Measurements from ENCODE around the gene NME4.

NME4 gene

DNA sequence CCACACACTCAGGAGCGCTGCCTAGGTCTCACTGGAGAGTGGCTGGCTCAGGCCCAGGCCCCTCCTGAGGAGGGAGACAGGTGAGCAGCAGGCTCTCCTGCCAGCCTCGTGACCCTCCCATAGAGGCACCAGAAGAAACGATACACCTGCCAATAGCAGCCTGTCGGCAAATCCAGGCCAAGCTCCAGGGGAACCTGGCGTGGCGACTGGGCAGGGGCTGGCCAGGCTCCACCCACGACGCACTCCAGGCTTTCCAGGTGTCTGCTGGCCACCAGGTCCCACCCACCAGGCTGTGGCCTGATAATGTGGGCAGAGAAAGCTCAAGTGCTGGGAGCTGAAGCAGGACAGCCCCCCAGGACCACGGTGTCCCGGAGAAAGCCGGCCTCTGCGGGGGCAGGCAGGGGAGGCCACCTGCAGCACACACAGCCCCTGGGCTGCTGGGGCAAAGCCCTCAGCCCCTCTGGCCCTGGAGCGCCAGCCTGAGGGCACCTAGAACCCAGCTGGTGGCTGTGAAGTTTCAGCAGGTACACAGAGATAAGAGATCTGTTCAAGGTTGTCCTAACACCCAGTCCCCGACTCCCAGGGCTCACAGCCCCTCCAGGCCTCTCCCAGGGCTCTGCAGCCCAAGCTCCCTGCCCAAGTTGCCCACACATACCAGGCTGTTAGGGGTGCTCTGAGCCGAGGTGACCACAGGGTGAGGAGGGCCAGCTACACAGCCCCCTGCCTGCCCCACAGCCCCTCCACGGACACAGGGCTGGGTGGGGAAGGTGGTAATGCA, 17.6 kb upstream of the NME4 start:
- no peak overlapping the region for H2BK5ac ChIP-seq (ENCODE audit: low read depth, low read length, poor library complexity, severe bottlenecking)
- peak overlapping the region in 1 of 2 experiments; percentile 79 for H3K23ac ChIP-seq (ENCODE audit: low read length in 2 of 2)
- peaks cover 32% of the 10 kb centered on the region for H3K79me1 ChIP-seq (replicated peaks; ENCODE audit: low read length, poor library complexity, severe bottlenecking)
- H3K9me3 ChIP-seq (ENCODE audit: control insufficient read depth, low read length): no peaks in the 10 kb centered on the region
- no peak overlapping the region for H2BK15ac ChIP-seq (ENCODE audit: low read depth, poor library complexity, severe bottlenecking)
- H3K4me3 ChIP-seq (ENCODE audit: insufficient read depth in 1 of 2, low read depth in 1 of 2, low read length in 2 of 2): no peak overlapping the region
- H4K91ac ChIP-seq (ENCODE audit: low read length): no peak overlapping the region
- H3K4me1 ChIP-seq (ENCODE audit: control insufficient read depth, insufficient read depth, low read depth, low read length): peaks cover 41% of the 10 kb centered on the region
- no peak overlapping the region for H3K9ac ChIP-seq (ENCODE audit: low read length)
- no peak overlapping the region for H3K4me2 ChIP-seq (ENCODE audit: low read length, poor library complexity, severe bottlenecking)
- H3K14ac ChIP-seq (ENCODE audit: low read length in 2 of 2): peak overlapping the region in 1 of 2 experiments; percentile 79
- H3K27me3 ChIP-seq (ENCODE audit: control insufficient read depth in 1 of 2, insufficient read depth in 1 of 2, low read length in 2 of 2): no peaks in the 10 kb centered on the region
- no peak overlapping the region for H2AFZ ChIP-seq (ENCODE audit: low read depth, low read length)
- no peak overlapping the region for H3K27ac ChIP-seq (ENCODE audit: low read length, poor library complexity, severe bottlenecking)
- no peak overlapping the region for H3K18ac ChIP-seq (ENCODE audit: low read depth in 1 of 2, low read length in 2 of 2)
- H4K8ac ChIP-seq (ENCODE audit: low read length): no peak overlapping the region
- H3K4ac ChIP-seq (ENCODE audit: low read depth in 1 of 2, low read length in 2 of 2): peak overlapping the region in 1 of 2 experiments; percentile 24
- H2BK120ac ChIP-seq (ENCODE audit: low read depth, low read length): no peak overlapping the region
- H2BK12ac ChIP-seq (ENCODE audit: low read length in 2 of 2): peak overlapping the region in 1 of 2 experiments; percentile 3
- WGBS: 80% methylated on average over 14 of the region's 16 CpGs
- H3K36me3 ChIP-seq (ENCODE audit: control insufficient read depth in 1 of 2, insufficient read depth in 2 of 2, low read depth in 1 of 2, low read length in 2 of 2): peaks cover 25 to 42% of the 10 kb centered on the region in 2 experiments
- DNase-seq: no peak
- no peak overlapping the region for H2AK5ac ChIP-seq (ENCODE audit: low read length, severe bottlenecking)

DNA sequence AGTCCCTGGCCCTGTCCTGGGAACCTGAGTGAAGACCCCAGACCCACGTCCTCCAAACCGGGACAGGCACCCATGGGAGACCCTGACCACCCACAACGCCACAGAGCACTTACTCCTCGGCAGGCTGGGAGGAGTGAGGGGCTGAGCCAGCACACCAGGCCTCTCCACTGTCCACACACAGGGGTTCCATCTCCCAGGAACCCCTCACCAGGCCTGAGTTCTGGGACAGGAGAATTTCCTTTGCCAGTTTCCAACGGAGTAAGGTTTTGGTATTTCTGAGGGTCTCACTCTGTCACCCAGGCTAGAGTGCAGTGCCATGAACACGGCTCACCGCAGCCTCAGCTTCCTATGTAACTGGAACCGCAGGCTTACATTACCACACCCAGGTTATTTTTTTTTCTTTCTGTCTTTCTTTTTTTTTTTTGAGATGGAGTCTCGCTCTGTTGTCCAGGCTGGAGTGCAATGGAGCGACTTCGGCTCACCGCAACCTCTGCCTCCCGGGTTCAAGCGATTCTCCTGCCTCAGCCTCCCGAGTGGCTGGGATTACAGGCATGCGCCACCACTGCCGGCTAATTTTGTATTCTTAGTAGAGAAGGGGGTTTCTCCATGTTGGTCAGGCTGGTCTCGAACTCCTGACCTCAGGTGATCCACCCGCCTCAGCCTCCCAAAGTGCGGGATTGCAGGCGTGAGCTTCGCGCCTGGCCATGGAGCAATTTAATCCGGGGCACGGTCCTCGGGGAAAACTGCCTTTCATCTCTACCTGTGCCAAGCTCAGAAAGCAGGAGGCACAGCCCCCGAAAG, 16.8 kb upstream of the NME4 start:
- WGBS: 87% methylated on average over 27 of the region's 27 CpGs
- peak overlapping the region in 1 of 2 experiments; percentile 79 for H3K23ac ChIP-seq (ENCODE audit: low read length in 2 of 2)
- peaks cover 41% of the 10 kb centered on the region for H3K4me1 ChIP-seq (ENCODE audit: control insufficient read depth, insufficient read depth, low read depth, low read length)
- H2BK120ac ChIP-seq (ENCODE audit: low read depth, low read length): no peak overlapping the region
- H3K9me3 ChIP-seq (ENCODE audit: control insufficient read depth, low read length): no peaks in the 10 kb centered on the region
- peak overlapping the region; percentile 82 for H3K4me2 ChIP-seq (ENCODE audit: low read length, poor library complexity, severe bottlenecking)
- peak overlapping the region in 1 of 2 experiments; percentile 79 for H3K14ac ChIP-seq (ENCODE audit: low read length in 2 of 2)
- H3K4ac ChIP-seq (ENCODE audit: low read depth in 1 of 2, low read length in 2 of 2): peak overlapping the region in 1 of 2 experiments; percentile 24
- no peak overlapping the region for H2AFZ ChIP-seq (ENCODE audit: low read depth, low read length)
- H3K27ac ChIP-seq (ENCODE audit: low read length, poor library complexity, severe bottlenecking): no peak overlapping the region
- peak overlapping the region in 1 of 2 experiments; percentile 3 for H2BK12ac ChIP-seq (ENCODE audit: low read length in 2 of 2)
- peak overlapping the region in 1 of 2 experiments; percentile 41 for H3K4me3 ChIP-seq (ENCODE audit: insufficient read depth in 1 of 2, low read depth in 1 of 2, low read length in 2 of 2)
- peaks cover 32% of the 10 kb centered on the region for H3K79me1 ChIP-seq (replicated peaks; ENCODE audit: low read length, poor library complexity, severe bottlenecking)
- H3K9ac ChIP-seq (ENCODE audit: low read length): no peak overlapping the region
- no peak for DNase-seq
- H3K18ac ChIP-seq (ENCODE audit: low read depth in 1 of 2, low read length in 2 of 2): no peak overlapping the region
- H2AK5ac ChIP-seq (ENCODE audit: low read length, severe bottlenecking): no peak overlapping the region
- H3K36me3 ChIP-seq (ENCODE audit: control insufficient read depth in 1 of 2, insufficient read depth in 2 of 2, low read depth in 1 of 2, low read length in 2 of 2): peaks cover 17 to 35% of the 10 kb centered on the region in 2 experiments
- no peak overlapping the region for H4K91ac ChIP-seq (ENCODE audit: low read length)
- no peak overlapping the region for H4K8ac ChIP-seq (ENCODE audit: low read length)
- no peaks in the 10 kb centered on the region for H3K27me3 ChIP-seq (ENCODE audit: control insufficient read depth in 1 of 2, insufficient read depth in 1 of 2, low read length in 2 of 2)
- no peak overlapping the region for H2BK5ac ChIP-seq (ENCODE audit: low read depth, low read length, poor library complexity, severe bottlenecking)
- H2BK15ac ChIP-seq (ENCODE audit: low read depth, poor library complexity, severe bottlenecking): no peak overlapping the region

DNA sequence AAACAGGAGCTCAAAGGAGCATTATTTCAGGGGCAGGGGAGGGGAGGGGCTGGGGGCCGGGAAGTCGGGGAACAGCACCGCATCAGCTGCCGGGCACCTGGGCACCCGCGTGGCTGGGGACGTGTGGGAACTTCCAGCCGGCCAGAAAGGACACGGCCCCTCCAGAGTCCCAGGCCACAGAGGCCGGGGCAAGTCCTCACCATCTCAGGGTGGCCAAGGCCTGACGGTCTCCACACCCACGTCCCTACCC, 16.3 kb upstream of the NME4 start:
- peak overlapping the region; percentile 38 for H4K8ac ChIP-seq (ENCODE audit: low read length)
- peaks cover 41% of the 10 kb centered on the region for H3K4me1 ChIP-seq (ENCODE audit: control insufficient read depth, insufficient read depth, low read depth, low read length)
- peaks cover 16 to 30% of the 10 kb centered on the region in 2 experiments for H3K36me3 ChIP-seq (ENCODE audit: control insufficient read depth in 1 of 2, insufficient read depth in 2 of 2, low read depth in 1 of 2, low read length in 2 of 2)
- H3K4me2 ChIP-seq (ENCODE audit: low read length, poor library complexity, severe bottlenecking): peak overlapping the region; percentile 82
- H3K27ac ChIP-seq (ENCODE audit: low read length, poor library complexity, severe bottlenecking): no peak overlapping the region
- WGBS: 4% methylated on average over 10 of the region's 12 CpGs
- H3K4ac ChIP-seq (ENCODE audit: low read depth in 1 of 2, low read length in 2 of 2): peak overlapping the region in 1 of 2 experiments; percentile 72
- peak overlapping the region in 1 of 2 experiments; percentile 97 for H3K18ac ChIP-seq (ENCODE audit: low read depth in 1 of 2, low read length in 2 of 2)
- peaks cover 32% of the 10 kb centered on the region for H3K79me1 ChIP-seq (replicated peaks; ENCODE audit: low read length, poor library complexity, severe bottlenecking)
- no peak overlapping the region for H3K14ac ChIP-seq (ENCODE audit: low read length in 2 of 2)
- H2BK5ac ChIP-seq (ENCODE audit: low read depth, low read length, poor library complexity, severe bottlenecking): no peak overlapping the region
- H3K9ac ChIP-seq (ENCODE audit: low read length): peak overlapping the region; percentile 84
- H2BK120ac ChIP-seq (ENCODE audit: low read depth, low read length): no peak overlapping the region
- no peaks in the 10 kb centered on the region for H3K9me3 ChIP-seq (ENCODE audit: control insufficient read depth, low read length)
- H2BK12ac ChIP-seq (ENCODE audit: low read length in 2 of 2): no peak overlapping the region
- H2BK15ac ChIP-seq (ENCODE audit: low read depth, poor library complexity, severe bottlenecking): no peak overlapping the region
- no peak overlapping the region for H2AK5ac ChIP-seq (ENCODE audit: low read length, severe bottlenecking)
- no peak overlapping the region for H3K23ac ChIP-seq (ENCODE audit: low read length in 2 of 2)
- no peak for DNase-seq
- no peak overlapping the region for H2AFZ ChIP-seq (ENCODE audit: low read depth, low read length)
- H4K91ac ChIP-seq (ENCODE audit: low read length): peak overlapping the region; percentile 3
- H3K27me3 ChIP-seq (ENCODE audit: control insufficient read depth in 1 of 2, insufficient read depth in 1 of 2, low read length in 2 of 2): no peaks in the 10 kb centered on the region
- H3K4me3 ChIP-seq (ENCODE audit: insufficient read depth in 1 of 2, low read depth in 1 of 2, low read length in 2 of 2): peak overlapping the region; percentile 81 to 86
